Pancreas (tissue), 10 donors: Measurements from ENCODE around the gene OLA1. TPM values are rescaled to one million over a fixed set of nuclear protein-coding genes. Genes with fewer than 3 reads are reported as not detected.

Experiments used
- ATAC-seq, 4 donors: fragments of 200-7000 bp; cut with Tn5 transposase; one replicate each; pipeline versions ENCODE4 v1.8.0 to v1.9.1; 2020; ENCODE audit warnings: mild to moderate bottlenecking in 4 of 4, moderate library complexity in 4 of 4
- DNase-seq, 6 donors: peaks; one replicate each; pipeline ENCODE4 v3.0.0-alpha.2; 2020
- FAIRE-seq: peaks from 2 replicates; lab custom pipeline; 2012; peaks lifted over from hg19 to GRCh38; lab: Jason Lieb, UNC
- H3K27ac ChIP-seq, 4 donors: fragments of 200-600 bp; sonication (generic); 1 replicate in 3 of 4; 2 replicates in 1 of 4; pipeline versions ENCODE4 v1.5.0 to v1.8.0; 2020
- H3K27me3 ChIP-seq, 4 donors: fragments of 200-600 bp; one replicate each; pipeline ENCODE4 v1.8.0; 2021
- H3K36me3 ChIP-seq, 3 donors: fragments of 200-600 bp; sonication (generic) in 1 of 3; one replicate each; pipeline versions ENCODE4 v1.5.0 to v1.8.0; 2020 to 2021
- H3K4me1 ChIP-seq, 3 donors: fragments of 200-600 bp; one replicate each; pipeline ENCODE4 v1.8.0; 2021
- H3K4me3 ChIP-seq, 4 donors: fragments of 200-600 bp; sonication (generic) in 2 of 4; one replicate each; pipeline versions ENCODE4 v1.5.0 to v1.8.0; 2020 to 2021
- H3K9me3 ChIP-seq, 4 donors: fragments of 200-600 bp; one replicate each; pipeline ENCODE4 v1.8.0; 2021
- CTCF ChIP-seq, 4 donors: fragments of 200-600 bp; sonication (generic) in 3 of 4; IDR thresholded peaks; one replicate each; pipeline versions ENCODE4 v1.5.0 to v1.8.0; 2021; ENCODE audit warnings: antibody characterized with exemption in 4 of 4
- WGBS, 2 donors: extraction: QIAGEN DNeasy Blood & Tissue Kit; methylation state at CpG; one replicate each; pipeline ENCODE4 v1.1.7; 2013; 5-methylcytosine and 5-hydroxymethylcytosine counted together
- intact Hi-C, 3 donors: fragments of 100-400 bp; cut with DNase I; formaldehyde crosslinking; loops; one replicate each; pipeline versions ENCODE4 v1.11.1 to v1.14.2; 2022
- polyA plus RNA-seq, 2 donors: library from polyadenylated mRNA; stranded (reverse); fragments of 200-250 nt; gene quantifications; one replicate each; pipeline ENCODE4 v1.2.3, GENCODE V29; 2013
- total RNA-seq, 6 donors: library from RNA; stranded (reverse); fragmentation: NEBNext Ultra II Directional in 4 of 6; extraction: Animal tissue kit (Norgen Biotek cat#: 25700) in 4 of 6; gene quantifications; one replicate each; pipeline versions ENCODE4 v1.2.1 to v1.2.4, GENCODE V29; 2021 to 2023
- donor health status: healthy with polysubstance abuse.
- donor health status: DM: no; HTN: no; CAD: no; lungs with moderate emphysema.
- donor health status: DM: no; HTN: no; CAD: no.
- donor health status: control.
- donor health status: control.
- donor health status: Bipolar disorder and iron deficiency.
- donor health status: DM: yes; HTN: yes; CAD: no.
- donor health status: DM: no; HTN: no; CAD: no.
- donor health status: DM: no; HTN: no; CAD: no.
- donor health status: DM: yes; HTN: yes; CAD: no.

Gene OLA1
- total and polyA plus RNA-seq, 8 donors, result 29.1 to 55.8 (median 43.1) TPM

GRCh38 chr2:174070281-174070680 is 178.1 kb downstream of the OLA1 start:
- Histone ChIP-seq H3K27me3 (no peaks in the 10 kb centered on the region), H3K27ac (no peak overlapping the region), H3K36me3 (no peaks in the 10 kb centered on the region), H3K9me3 (no peaks in the 10 kb centered on the region), H3K4me1 (no peaks in the 10 kb centered on the region), H3K4me3 (no peak overlapping the region)
- no peak for TF ChIP-seq CTCF (IDR thresholded peaks at IDR 0.05)
- 86 to 90% methylated on average over 7 of the region's 7 CpGs for WGBS, 2 donors
- intact Hi-C loops, result no loop called here
- FAIRE-seq, result no peak
- DNase-seq, result no peak
- ATAC-seq, result no peak

- intact Hi-C loops, result no loop called here
- no peak for TF ChIP-seq CTCF (IDR thresholded peaks at IDR 0.05)
- H3K4me1 ChIP-seq, result no peaks in the 10 kb centered on the region
- no peak overlapping the region for H3K27ac ChIP-seq
- no peaks in the 10 kb centered on the region for H3K27me3 ChIP-seq
- WGBS, 2 donors, result 70 to 78% methylated on average over 2 of the region's 2 CpGs
- ATAC-seq (no peak), DNase-seq (no peak), FAIRE-seq (no peak)
- no peak overlapping the region for H3K4me3 ChIP-seq
- no peaks in the 10 kb centered on the region for H3K36me3 ChIP-seq
- H3K9me3 ChIP-seq, result no peaks in the 10 kb centered on the region
These were observed 180.5 kb downstream of the OLA1 start for GRCh38 chr2:174067815-174068214.

GRCh38 chr2:174066871-174067270 is 181.5 kb downstream of the OLA1 start:
- Histone ChIP-seq H3K4me1 (no peaks in the 10 kb centered on the region), H3K4me3 (no peak overlapping the region), H3K36me3 (no peaks in the 10 kb centered on the region), H3K9me3 (no peaks in the 10 kb centered on the region), H3K27ac (no peak overlapping the region), H3K27me3 (no peaks in the 10 kb centered on the region)
- FAIRE-seq (no peak), ATAC-seq (no peak), DNase-seq (no peak)
- 78 to 84% methylated on average over 7 of the region's 7 CpGs for WGBS, 2 donors
- intact Hi-C loops, result no loop called here
- TF ChIP-seq CTCF (IDR thresholded peaks at IDR 0.05), result no peak

- WGBS, 2 donors, result 87 to 91% methylated on average over 12 of the region's 12 CpGs
- DNase-seq, result no peak
- intact Hi-C loops, result no loop called here
- H3K9me3 ChIP-seq, result no peaks in the 10 kb centered on the region
- no peak for TF ChIP-seq CTCF (IDR thresholded peaks at IDR 0.05)
- ATAC-seq, result peak in 1 of 4 donors; percentile 43
- H3K4me3 ChIP-seq, result no peak overlapping the region
- H3K27me3 ChIP-seq, result no peaks in the 10 kb centered on the region
- H3K27ac ChIP-seq, result no peak overlapping the region
- FAIRE-seq, result no peak
- H3K36me3 ChIP-seq, result no peaks in the 10 kb centered on the region
- H3K4me1 ChIP-seq, result no peaks in the 10 kb centered on the region
These were observed 184.7 kb downstream of the OLA1 start for GRCh38 chr2:174063492-174064092.

- no peak for ATAC-seq
- Histone ChIP-seq H3K36me3 (no peaks in the 10 kb centered on the region), H3K4me1 (no peaks in the 10 kb centered on the region), H3K4me3 (no peak overlapping the region), H3K27me3 (no peaks in the 10 kb centered on the region), H3K9me3 (no peaks in the 10 kb centered on the region), H3K27ac (no peak overlapping the region)
- 75 to 84% methylated on average over 7 of the region's 7 CpGs for WGBS, 2 donors
- DNase-seq, result no peak
- intact Hi-C loops, result no loop called here
- TF ChIP-seq CTCF (IDR thresholded peaks at IDR 0.05), result no peak
- FAIRE-seq, result no peak
These were observed 185.4 kb downstream of the OLA1 start for GRCh38 chr2:174062934-174063333.
